HG03135 (cell line): ENCODE results near the gene CCND3.
A peak's percentile ranks its signal among the peaks of the same experiment; 100 is the strongest.

ENCODE experiments used
- ATAC-seq: cut with Tn5 transposase; IDR thresholded peaks from one replicate; pipeline ENCODE4 v1.9.1; 2021; ENCODE audit warnings: mild to moderate bottlenecking, moderate library complexity; ENCODE audit not compliant: unreplicated experiment

CCND3 gene

GRCh38 chr6:41941280-41942066 is at the start of gene CCND3:
CCND3 (minus strand) TSS chr6:41941808; CDS start chr6:41941649, 159 bp downstream.
- peak; percentile 85 for ATAC-seq

- no peak for ATAC-seq
These were observed 44.7 kb upstream of the CCND3 start for GRCh38 chr6:41986339-41986738.

GRCh38 chr6:41984623-41985022 is 43.0 kb upstream of the CCND3 start:
- ATAC-seq: no peak

- no peak for ATAC-seq
These were observed 35.3 kb upstream of the CCND3 start for GRCh38 chr6:41976794-41977484.

GRCh38 chr6:41975276-41975675 is 33.7 kb upstream of the CCND3 start:
- no peak for ATAC-seq

- no peak for ATAC-seq
These were observed 32.7 kb upstream of the CCND3 start for GRCh38 chr6:41974281-41974825.

- no peak for ATAC-seq
These were observed 31.2 kb upstream of the CCND3 start for GRCh38 chr6:41972826-41973225.

GRCh38 chr6:41970436-41970846 is 28.8 kb upstream of the CCND3 start:
- no peak for ATAC-seq

- no peak for ATAC-seq
These were observed 26.0 kb upstream of the CCND3 start for GRCh38 chr6:41967312-41968287.

- no peak for ATAC-seq
These were observed 25.3 kb upstream of the CCND3 start for GRCh38 chr6:41966961-41967311.

- no peak for ATAC-seq
These were observed 24.8 kb upstream of the CCND3 start for GRCh38 chr6:41966214-41966920.

- ATAC-seq: no peak
These were observed 24.0 kb upstream of the CCND3 start for GRCh38 chr6:41965429-41966213.

- no peak for ATAC-seq
These were observed 22.7 kb upstream of the CCND3 start for GRCh38 chr6:41964201-41964887.

- ATAC-seq: no peak
These were observed 21.8 kb upstream of the CCND3 start for GRCh38 chr6:41963371-41963770.

- ATAC-seq: no peak
These were observed 18.4 kb upstream of the CCND3 start for GRCh38 chr6:41960028-41960427.

GRCh38 chr6:41958022-41958856 is 16.6 kb upstream of the CCND3 start:
- ATAC-seq: no peak

GRCh38 chr6:41957117-41957516 is 15.5 kb upstream of the CCND3 start:
- no peak for ATAC-seq

GRCh38 chr6:41955412-41955811 is 13.8 kb upstream of the CCND3 start:
- ATAC-seq: no peak
